COR-L47 (cell line): ENCODE measurements around the gene ENPP1.

Source experiments
- DNase-seq: peaks from one replicate; lab custom pipeline; 2025; lab: John Stamatoyannopoulos, UW

ENPP1 gene

GRCh38 chr6:131787079-131787478, 20.7 kb upstream of the ENPP1 start:
- DNase-seq, result no peak

GRCh38 chr6:131787766-131788712, 19.8 kb upstream of the ENPP1 start:
- no peak for DNase-seq

- no peak for DNase-seq
These were observed 18.6 kb upstream of the ENPP1 start for GRCh38 chr6:131789219-131789618.

GRCh38 chr6:131791476-131791875, 16.3 kb upstream of the ENPP1 start:
- DNase-seq, result no peak

- DNase-seq, result no peak
These were observed 15.7 kb upstream of the ENPP1 start for GRCh38 chr6:131792091-131792496.

- no peak for DNase-seq
These were observed 12.5 kb upstream of the ENPP1 start for GRCh38 chr6:131795366-131795765.

- DNase-seq, result no peak
These were observed 5.5 kb upstream of the ENPP1 start for GRCh38 chr6:131802347-131802746.

- DNase-seq, result no peak
These were observed 4.6 kb upstream of the ENPP1 start for GRCh38 chr6:131803007-131803769.

GRCh38 chr6:131804131-131804530, 3.7 kb upstream of the ENPP1 start:
- no peak for DNase-seq

- DNase-seq, result no peak
These were observed 538 bp upstream of the ENPP1 start for GRCh38 chr6:131807321-131807643.

GRCh38 chr6:131808460-131809269, 845 bp downstream of the ENPP1 start:
- no peak for DNase-seq

- no peak for DNase-seq
These were observed 3.7 kb downstream of the ENPP1 start for GRCh38 chr6:131811500-131811899.

GRCh38 chr6:131813991-131814390, 6.2 kb downstream of the ENPP1 start:
- DNase-seq, result no peak

GRCh38 chr6:131816869-131817268, 9.0 kb downstream of the ENPP1 start:
- no peak for DNase-seq

GRCh38 chr6:131819572-131820124, 11.8 kb downstream of the ENPP1 start:
- no peak for DNase-seq

- DNase-seq, result no peak
These were observed 13.4 kb downstream of the ENPP1 start for GRCh38 chr6:131821010-131821807.

- DNase-seq, result no peak
These were observed 14.3 kb downstream of the ENPP1 start for GRCh38 chr6:131822119-131822518.

GRCh38 chr6:131823276-131823902, 15.6 kb downstream of the ENPP1 start:
- no peak for DNase-seq

- no peak for DNase-seq
These were observed 18.1 kb downstream of the ENPP1 start for GRCh38 chr6:131825946-131826345.

GRCh38 chr6:131828080-131828479, 20.3 kb downstream of the ENPP1 start:
- no peak for DNase-seq

- DNase-seq, result no peak
These were observed 21.1 kb downstream of the ENPP1 start for GRCh38 chr6:131828951-131829350.
